HepG2 (cell line): Measurements from ENCODE around the gene RBBP6. TPM values are rescaled to one million over a fixed set of nuclear protein-coding genes. Genes with fewer than 3 reads are reported as not detected.
A peak's percentile ranks its signal among the peaks of the same experiment; 100 is the strongest.

Experiments used
- AKAP8 ChIP-seq: sonication (generic); formaldehyde crosslinking; IDR thresholded peaks from 2 replicates; pipeline ENCODE4 v1.5.1; 2020; ENCODE audit warnings: mild to moderate bottlenecking, missing genetic modification reagents
- ARNT ChIP-seq: fragments of 450-650 bp; IDR thresholded peaks from 2 replicates; pipeline ENCODE4 v1.6.1; 2017
- ATF7 ChIP-seq, 2 experiments: fragments of 450-650 bp in 1 of 2; sonication (generic) in 1 of 2; formaldehyde crosslinking in 1 of 2; IDR thresholded peaks; 2 replicates each; pipeline versions ENCODE4 v1.4.0 to v1.6.1; 2016 to 2020; ENCODE audit warnings: antibody characterized with exemption in 1 of 2, mild to moderate bottlenecking in 1 of 2, missing genetic modification reagents in 1 of 2
- DR1 ChIP-seq: sonication (generic); formaldehyde crosslinking; IDR thresholded peaks from 2 replicates; pipeline ENCODE4 v1.8.0; 2021; ENCODE audit warnings: mild to moderate bottlenecking, missing genetic modification reagents, inconsistent platforms
- EP300 ChIP-seq, 3 experiments: sonication (generic) in 1 of 3; formaldehyde crosslinking in 1 of 3; IDR thresholded peaks; 2 replicates each; pipeline versions ENCODE4 v1.5.1 to v1.6.1; 2011 to 2020; ENCODE audit warnings: low read depth in 2 of 3, low read length in 2 of 3, borderline replicate concordance in 1 of 3, improper control_type of control experiment in 1 of 3, mild to moderate bottlenecking in 1 of 3, missing genetic modification reagents in 1 of 3, moderate library complexity in 1 of 3
- KLF9 ChIP-seq: IDR thresholded peaks from 2 replicates; pipeline ENCODE4 v1.6.1; 2016; ENCODE audit warnings: low read depth
- LCORL ChIP-seq, 2 experiments: fragments of 450-650 bp in 1 of 2; sonication (generic) in 1 of 2; formaldehyde crosslinking in 1 of 2; IDR thresholded peaks; 2 replicates each; pipeline versions ENCODE4 v1.5.0 to v1.6.1; 2017 to 2020; ENCODE audit warnings: antibody characterized with exemption in 1 of 2, missing genetic modification reagents in 1 of 2
- MYNN ChIP-seq: sonication (generic); formaldehyde crosslinking; IDR thresholded peaks from 2 replicates; pipeline ENCODE4 v1.4.0; 2020; ENCODE audit warnings: mild to moderate bottlenecking, low read depth, missing genetic modification reagents
- PAWR ChIP-seq: sonication (generic); formaldehyde crosslinking; IDR thresholded peaks from 2 replicates; pipeline ENCODE4 v1.4.0; 2020; ENCODE audit warnings: missing genetic modification reagents, mild to moderate bottlenecking, borderline replicate concordance
- RBFOX2 ChIP-seq: fragments of 200-400 bp; formaldehyde crosslinking; IDR thresholded peaks from 2 replicates; pipeline ENCODE4 v1.6.1; 2017; ENCODE audit warnings: low read depth, mild to moderate bottlenecking, low read length
- SMC3 ChIP-seq: IDR thresholded peaks from 2 replicates; pipeline ENCODE4 v1.6.1; 2011; ENCODE audit warnings: low read length, improper control_type of control experiment
- ZNF317 ChIP-seq: sonication (generic); formaldehyde crosslinking; IDR thresholded peaks from 2 replicates; pipeline ENCODE4 v1.5.0; 2020; ENCODE audit warnings: mild to moderate bottlenecking, missing genetic modification reagents
- ZNF333 ChIP-seq: sonication (generic); formaldehyde crosslinking; IDR thresholded peaks from 2 replicates; pipeline ENCODE4 v1.4.0; 2020; ENCODE audit warnings: mild to moderate bottlenecking, missing genetic modification reagents, borderline replicate concordance
- ZNF33A ChIP-seq: sonication (generic); formaldehyde crosslinking; IDR thresholded peaks from 2 replicates; pipeline ENCODE4 v1.5.1; 2020; ENCODE audit warnings: missing genetic modification reagents, mild to moderate bottlenecking, moderate library complexity, borderline replicate concordance
- ZNF383 ChIP-seq: sonication (generic); formaldehyde crosslinking; IDR thresholded peaks from 2 replicates; pipeline ENCODE4 v1.4.0; 2020; ENCODE audit warnings: missing genetic modification reagents, mild to moderate bottlenecking, borderline replicate concordance
- ZNF530 ChIP-seq: sonication (generic); formaldehyde crosslinking; IDR thresholded peaks from 2 replicates; pipeline ENCODE4 v1.5.0; 2020; ENCODE audit warnings: low read depth, mild to moderate bottlenecking, missing genetic modification reagents
- ZNF569 ChIP-seq: sonication (generic); formaldehyde crosslinking; IDR thresholded peaks from 2 replicates; pipeline ENCODE4 v1.5.0; 2020; ENCODE audit warnings: mild to moderate bottlenecking, missing genetic modification reagents, moderate library complexity, borderline replicate concordance
- ZNF709 ChIP-seq: sonication (generic); formaldehyde crosslinking; IDR thresholded peaks from 2 replicates; pipeline ENCODE4 v1.5.0; 2020; ENCODE audit warnings: mild to moderate bottlenecking, missing genetic modification reagents
- ZNF713 ChIP-seq: sonication (generic); formaldehyde crosslinking; IDR thresholded peaks from 2 replicates; pipeline ENCODE4 v1.4.0; 2020; ENCODE audit warnings: mild to moderate bottlenecking, missing genetic modification reagents
- ZSCAN29 ChIP-seq: sonication (generic); formaldehyde crosslinking; conservative IDR thresholded peaks from 2 replicates; pipeline ENCODE4 v1.4.0; 2020; ENCODE audit warnings: mild to moderate bottlenecking, missing genetic modification reagents
- polyA plus RNA-seq, 8 experiments: library from polyadenylated mRNA; depleted of rRNA in 3 of 8; stranded (reverse) in 7 of 8; unstranded in 1 of 8; fragments of >200 nt; fragmentation: Illumina TruSeq in 4 of 8; extraction: Trizol in 4 of 8; gene quantifications; 2 replicates each; pipeline versions ENCODE4 v1.2.1 to v1.2.3, GENCODE V29; 2011 to 2016; ENCODE audit warnings: low read depth in 4 of 8, missing spikeins in 1 of 8, mixed read lengths in 1 of 8; ENCODE audit not compliant: insufficient read depth in 1 of 8
- total RNA-seq, 5 experiments: library from RNA; depleted of rRNA; stranded (reverse); fragments of >200 nt; fragmentation: Illumina TruSeq; extraction: Trizol; gene quantifications; 2 replicates each; pipeline ENCODE4 v1.2.3, GENCODE V29; 2016; ENCODE audit warnings: low read depth in 1 of 5
- TF ChIP-seq, protein P1 (sequence below): sonication (generic); formaldehyde crosslinking; IDR thresholded peaks from 2 replicates; pipeline ENCODE4 v1.8.0; 2022; ENCODE audit warnings: missing genetic modification reagents, mild to moderate bottlenecking, borderline replicate concordance
- TF ChIP-seq, protein P2 (sequence below), 2 experiments: sonication (generic) in 1 of 2; formaldehyde crosslinking in 1 of 2; IDR thresholded peaks; 2 replicates each; pipeline versions ENCODE4 v1.4.0 to v1.6.1; 2018 to 2020; ENCODE audit warnings: missing genetic modification reagents in 2 of 2, borderline replicate concordance in 1 of 2, low read depth in 1 of 2, mild to moderate bottlenecking in 1 of 2, missing biosample characterization in 1 of 2
- TF ChIP-seq, protein P3 (sequence below): sonication (generic); formaldehyde crosslinking; IDR thresholded peaks from 2 replicates; pipeline ENCODE4 v1.5.1; 2020; ENCODE audit warnings: mild to moderate bottlenecking, missing genetic modification reagents, moderate library complexity

Gene RBBP6
- total and polyA plus RNA-seq, 2 of the 13 experiments (the other 11 are each of a cell fraction or from before 2014, with no cell fraction given): 37.1 to 70.9 TPM

DNA sequence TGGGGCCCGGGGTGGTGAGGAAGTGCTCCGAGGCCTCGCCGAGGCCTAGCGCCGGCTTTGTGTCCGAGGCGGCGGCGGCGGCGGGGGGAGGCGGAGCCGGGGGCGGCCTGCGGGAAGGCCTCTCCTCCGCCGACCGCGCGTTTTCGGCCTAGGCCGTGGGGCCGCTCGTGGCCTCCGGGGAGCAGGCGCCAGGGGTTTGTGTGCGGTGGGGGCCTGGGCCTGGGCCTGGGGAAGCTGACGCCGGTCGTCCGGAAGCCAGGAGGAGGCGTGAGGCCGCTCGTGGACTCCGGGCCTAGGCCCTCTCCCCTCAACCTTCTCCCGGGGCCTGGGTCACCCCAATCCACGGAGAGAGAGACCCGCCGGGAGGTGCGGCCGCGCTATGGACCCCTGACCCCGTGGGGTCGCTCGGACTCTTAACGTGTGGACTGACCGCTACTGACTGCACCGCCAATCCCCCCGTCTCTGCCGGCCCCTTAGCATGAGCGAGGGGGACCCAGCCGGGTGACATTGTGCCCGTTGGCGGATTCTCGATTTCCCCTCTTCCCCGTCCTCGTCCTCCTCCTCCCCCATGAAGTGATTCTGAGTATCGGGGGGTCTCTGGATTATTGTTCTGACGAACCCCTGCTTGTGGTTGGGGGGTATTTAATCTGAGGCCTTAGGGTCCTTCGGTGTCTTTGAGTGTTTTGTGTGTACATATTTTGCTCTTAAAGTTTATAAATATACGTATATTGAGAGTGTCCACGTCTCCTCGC is 660 bp downstream of the RBBP6 start (continued):
- TF ChIP-seq, protein P1, sequence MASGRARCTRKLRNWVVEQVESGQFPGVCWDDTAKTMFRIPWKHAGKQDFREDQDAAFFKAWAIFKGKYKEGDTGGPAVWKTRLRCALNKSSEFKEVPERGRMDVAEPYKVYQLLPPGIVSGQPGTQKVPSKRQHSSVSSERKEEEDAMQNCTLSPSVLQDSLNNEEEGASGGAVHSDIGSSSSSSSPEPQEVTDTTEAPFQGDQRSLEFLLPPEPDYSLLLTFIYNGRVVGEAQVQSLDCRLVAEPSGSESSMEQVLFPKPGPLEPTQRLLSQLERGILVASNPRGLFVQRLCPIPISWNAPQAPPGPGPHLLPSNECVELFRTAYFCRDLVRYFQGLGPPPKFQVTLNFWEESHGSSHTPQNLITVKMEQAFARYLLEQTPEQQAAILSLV (CRISPR knock-in tag): peak; percentile 89
- TF ChIP-seq ZNF569 (CRISPR knock-in tag) (0 out of 2 replicates have a peak, but pooled peaks have one; percentile 44), ZNF709 (CRISPR knock-in tag) (peak; percentile 18; the same call in 1 of the 2 replicates), AKAP8 (CRISPR knock-in tag) (0 out of 2 replicates have a peak, but pooled peaks have one; percentile 51), ZNF530 (CRISPR knock-in tag) (peak; percentile 87), MYNN (CRISPR knock-in tag) (no peak), ZNF713 (no peak), RBFOX2 (peak; percentile 55; the same call in 1 of the 2 replicates), ZNF317 (CRISPR knock-in tag) (0 out of 2 replicates have a peak, but pooled peaks have one; percentile 41), LCORL (IDR thresholded peaks at IDR 0.05) (0 out of 2 replicates have a peak, but pooled peaks have one; percentile 4), LCORL (CRISPR knock-in tag; IDR thresholded peaks at IDR 0.05) (no peak), ZNF333 (CRISPR knock-in tag) (0 out of 2 replicates have a peak, but pooled peaks have one; percentile 67), DR1 (CRISPR knock-in tag) (no peak), ZSCAN29 (CRISPR knock-in tag) (no peak), ARNT (no peak), KLF9 (CRISPR knock-in tag) (no peak), ZNF33A (CRISPR knock-in tag) (peak; percentile 5; the same call in 1 of the 2 replicates), ZNF383 (CRISPR knock-in tag) (0 out of 2 replicates have a peak, but pooled peaks have one; percentile 84), ATF7 (IDR thresholded peaks at IDR 0.05) (no peak), ATF7 (CRISPR knock-in tag; IDR thresholded peaks at IDR 0.05) (no peak), EP300 (IDR thresholded peaks at IDR 0.05; ENCODE audit: low read depth in 2 of 2, low read length in 2 of 2) (0 out of 4 replicates have a peak, but pooled peaks of 1 of the 2 experiments have one; percentile 29), EP300 (CRISPR knock-in tag; IDR thresholded peaks at IDR 0.05; ENCODE audit: borderline replicate concordance) (no peak), SMC3 (no peak), PAWR (CRISPR knock-in tag) (0 out of 2 replicates have a peak, but pooled peaks have one; percentile 54)
- TF ChIP-seq, protein P2, sequence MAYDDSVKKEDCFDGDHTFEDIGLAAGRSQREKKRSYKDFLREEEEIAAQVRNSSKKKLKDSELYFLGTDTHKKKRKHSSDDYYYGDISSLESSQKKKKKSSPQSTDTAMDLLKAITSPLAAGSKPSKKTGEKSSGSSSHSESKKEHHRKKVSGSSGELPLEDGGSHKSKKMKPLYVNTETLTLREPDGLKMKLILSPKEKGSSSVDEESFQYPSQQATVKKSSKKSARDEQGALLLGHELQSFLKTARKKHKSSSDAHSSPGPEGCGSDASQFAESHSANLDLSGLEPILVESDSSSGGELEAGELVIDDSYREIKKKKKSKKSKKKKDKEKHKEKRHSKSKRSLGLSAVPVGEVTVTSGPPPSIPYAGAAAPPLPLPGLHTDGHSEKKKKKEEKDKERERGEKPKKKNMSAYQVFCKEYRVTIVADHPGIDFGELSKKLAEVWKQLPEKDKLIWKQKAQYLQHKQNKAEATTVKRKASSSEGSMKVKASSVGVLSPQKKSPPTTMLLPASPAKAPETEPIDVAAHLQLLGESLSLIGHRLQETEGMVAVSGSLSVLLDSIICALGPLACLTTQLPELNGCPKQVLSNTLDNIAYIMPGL (CRISPR knock-in tag; IDR thresholded peaks at IDR 0.05; ENCODE audit: borderline replicate concordance in 1 of 2, low read depth in 1 of 2): peak in 1 of 2 experiments; percentile 48; a peak in 1 of 4 replicates
- TF ChIP-seq, protein P3, sequence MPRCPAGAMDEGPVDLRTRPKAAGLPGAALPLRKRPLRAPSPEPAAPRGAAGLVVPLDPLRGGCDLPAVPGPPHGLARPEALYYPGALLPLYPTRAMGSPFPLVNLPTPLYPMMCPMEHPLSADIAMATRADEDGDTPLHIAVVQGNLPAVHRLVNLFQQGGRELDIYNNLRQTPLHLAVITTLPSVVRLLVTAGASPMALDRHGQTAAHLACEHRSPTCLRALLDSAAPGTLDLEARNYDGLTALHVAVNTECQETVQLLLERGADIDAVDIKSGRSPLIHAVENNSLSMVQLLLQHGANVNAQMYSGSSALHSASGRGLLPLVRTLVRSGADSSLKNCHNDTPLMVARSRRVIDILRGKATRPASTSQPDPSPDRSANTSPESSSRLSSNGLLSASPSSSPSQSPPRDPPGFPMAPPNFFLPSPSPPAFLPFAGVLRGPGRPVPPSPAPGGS (CRISPR knock-in tag): peak; percentile 68; the same call in 1 of the 2 replicates
